SH-SY5Y (cell line): Measurements from ENCODE around the gene ATP5F1C.

Experiments
- GATA2 ChIP-seq: IDR thresholded peaks from 2 replicates; pipeline ENCODE4 v1.6.1; 2011; ENCODE audit warnings: mild to moderate bottlenecking, low read depth, low read length
- GATA3 ChIP-seq: IDR thresholded peaks from 2 replicates; pipeline ENCODE4 v1.6.1; 2011; ENCODE audit warnings: low read depth, mild to moderate bottlenecking, low read length, moderate library complexity

Gene ATP5F1C

DNA sequence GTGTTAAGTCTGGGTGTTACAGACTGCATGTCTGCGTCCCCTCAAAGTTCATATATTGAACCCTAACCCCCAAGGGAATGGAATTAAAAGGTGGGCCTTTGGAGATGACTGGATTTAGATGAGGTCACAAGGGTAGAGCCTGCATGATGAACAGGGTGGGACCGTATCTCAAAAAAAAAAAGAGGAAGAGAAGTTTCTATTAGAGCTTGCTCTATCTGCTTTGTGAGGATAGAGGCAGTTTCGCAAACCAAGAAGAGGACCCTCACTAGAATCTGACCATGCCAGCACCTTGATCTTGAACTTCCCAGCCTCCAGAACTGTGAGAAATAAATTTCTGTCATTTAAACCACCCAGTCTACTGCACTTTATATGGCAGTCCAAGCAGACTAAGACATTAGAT, 1.5 kb upstream of the ATP5F1C start:
- TF ChIP-seq GATA2 (no peak), GATA3 (no peak)

- no peak for TF ChIP-seq GATA2
- TF ChIP-seq GATA3, result no peak
These were observed 674 bp upstream of the ATP5F1C start for GRCh38 chr10:7787150-7787856.

GRCh38 chr10:7788639-7789286, 786 bp downstream of the ATP5F1C start:
- TF ChIP-seq GATA2 (no peak), GATA3 (no peak)

GRCh38 chr10:7789390-7789789, 1.4 kb downstream of the ATP5F1C start:
- TF ChIP-seq GATA2, result peak; percentile 84
- TF ChIP-seq GATA3, result peak; percentile 34; the same call in 1 of the 2 replicates

- TF ChIP-seq GATA3, result no peak
- TF ChIP-seq GATA2, result no peak
These were observed 4.6 kb downstream of the ATP5F1C start for GRCh38 chr10:7792541-7792940.

DNA sequence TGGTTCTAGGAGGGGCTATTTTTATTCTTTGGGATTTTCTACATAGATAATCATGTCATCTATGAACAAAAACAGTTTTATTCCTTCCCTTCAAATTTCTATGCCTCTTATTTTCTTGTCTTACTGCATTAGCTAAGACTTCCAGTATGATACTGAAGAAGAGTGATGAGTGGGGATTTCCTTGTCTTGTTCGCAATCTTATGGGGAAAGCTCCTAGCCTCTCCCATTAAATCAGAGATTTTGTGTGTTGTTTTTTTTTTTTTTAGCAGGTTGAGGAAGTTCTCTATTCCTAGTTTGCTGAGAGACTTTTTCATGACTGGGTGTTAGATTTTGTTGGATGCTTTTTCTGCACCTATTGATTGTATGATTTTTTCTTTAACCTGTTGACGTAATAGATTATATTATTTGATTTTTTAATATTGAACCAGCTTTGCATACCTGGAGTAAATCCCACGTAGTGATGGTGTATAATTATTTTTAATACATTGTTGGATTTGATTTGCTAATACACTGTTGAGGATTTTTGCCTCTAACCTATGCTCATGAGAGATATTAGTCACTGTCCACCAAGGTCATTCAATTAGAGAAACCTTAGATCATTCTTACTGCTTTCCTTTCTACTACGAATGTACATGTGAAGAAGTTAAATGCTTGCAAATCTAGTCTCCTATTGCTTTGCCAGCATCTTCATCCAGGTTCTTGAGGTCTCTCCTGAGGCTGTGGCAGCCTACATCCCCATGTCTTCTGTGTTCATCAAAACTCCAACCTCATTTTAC, 6.5 kb downstream of the ATP5F1C start:
- no peak for TF ChIP-seq GATA2
- TF ChIP-seq GATA3, result no peak

DNA sequence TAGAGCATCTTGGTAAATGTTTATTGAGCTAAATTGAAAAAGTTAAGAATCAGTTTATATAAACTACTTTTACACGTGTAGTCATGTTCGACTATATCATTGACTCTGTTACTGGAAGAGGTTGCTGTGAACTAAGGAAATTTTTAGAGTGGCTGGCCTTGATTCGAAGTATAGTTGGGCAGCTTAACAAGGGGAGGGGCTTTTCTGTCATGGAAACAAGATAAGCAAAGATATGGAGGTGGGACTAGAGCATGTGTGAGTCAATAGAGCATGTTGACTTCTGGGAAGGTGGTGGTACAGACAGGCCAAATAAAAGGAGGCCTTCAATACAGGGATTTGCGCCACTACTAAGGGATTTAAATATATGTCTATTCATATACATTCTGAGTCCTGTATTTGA, 7.6 kb downstream of the ATP5F1C start:
- TF ChIP-seq GATA2 (no peak), GATA3 (no peak)

DNA sequence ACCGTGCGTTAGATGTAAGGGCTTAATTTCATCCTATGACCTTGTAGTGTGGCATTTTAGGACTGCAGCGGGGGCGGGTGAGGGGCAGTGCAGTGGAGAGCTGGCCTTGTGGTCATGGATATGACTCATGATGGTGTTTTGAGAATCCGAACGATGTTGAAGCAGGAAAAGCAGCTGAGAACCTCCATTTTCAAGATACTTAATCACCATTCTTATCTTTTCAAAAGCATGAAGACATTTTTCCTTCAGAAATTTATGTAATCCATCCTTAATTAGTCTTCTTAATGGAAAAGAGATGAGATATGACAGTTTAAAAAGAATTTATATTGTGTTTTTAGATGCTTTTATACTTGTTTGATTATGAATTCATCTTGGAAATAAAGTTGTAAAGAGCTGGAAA, 9.6 kb downstream of the ATP5F1C start:
- no peak for TF ChIP-seq GATA2
- TF ChIP-seq GATA3, result no peak

- TF ChIP-seq GATA2 (no peak), GATA3 (no peak)
These were observed 14.6 kb downstream of the ATP5F1C start for GRCh38 chr10:7802606-7803005.

DNA sequence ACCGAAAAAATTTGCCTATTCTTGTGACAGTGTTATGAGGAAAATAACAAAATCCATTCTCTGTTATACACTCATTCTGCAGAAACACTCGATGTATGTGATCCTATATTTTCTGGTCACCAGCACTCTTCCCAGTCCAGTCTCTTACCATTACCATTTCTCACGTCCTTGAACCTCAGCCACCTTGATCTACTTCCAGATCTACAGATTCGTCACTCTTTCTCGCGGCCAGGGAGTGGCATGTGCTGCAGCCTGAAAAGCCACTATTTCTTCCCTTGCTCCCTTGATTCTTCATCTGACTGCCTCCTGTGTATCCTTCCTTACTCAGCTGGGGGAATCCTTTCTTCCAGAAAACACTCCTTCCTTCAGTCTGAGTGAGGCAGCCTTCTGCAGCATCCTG, 16.2 kb downstream of the ATP5F1C start:
- TF ChIP-seq GATA2 (no peak), GATA3 (no peak)

GRCh38 chr10:7804741-7805140, 16.8 kb downstream of the ATP5F1C start:
- TF ChIP-seq GATA2 (no peak), GATA3 (no peak)

DNA sequence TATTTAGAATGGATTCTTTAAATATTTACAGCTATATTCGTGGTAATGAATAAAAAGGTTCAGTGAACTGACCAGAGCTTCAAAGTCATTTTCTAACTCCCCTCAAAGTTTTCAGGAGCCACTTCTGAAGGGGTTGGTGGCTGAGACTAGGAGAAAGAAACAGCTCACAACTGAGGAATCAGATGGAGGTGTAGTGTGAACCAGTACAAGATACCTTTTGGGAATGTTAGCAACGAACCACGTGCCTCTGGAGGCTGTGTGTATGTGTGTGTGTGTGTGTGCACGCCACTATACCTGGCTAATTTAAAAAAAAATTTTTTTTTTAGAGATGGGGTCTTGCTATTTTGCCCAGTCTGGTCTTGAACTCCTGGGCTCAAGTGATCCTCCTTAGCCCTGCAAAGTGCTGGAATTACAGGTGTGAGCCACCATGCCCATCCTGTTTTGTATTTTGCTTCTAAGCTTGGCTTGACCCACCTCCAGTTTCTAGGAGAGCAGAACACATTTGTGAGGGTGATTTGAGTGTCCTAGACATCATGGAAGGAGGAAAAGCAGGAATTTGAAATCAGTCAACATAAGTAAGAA, 20.8 kb downstream of the ATP5F1C start:
- TF ChIP-seq GATA2 (no peak), GATA3 (no peak)

GRCh38 chr10:7810443-7810842, 22.5 kb downstream of the ATP5F1C start:
- TF ChIP-seq GATA3, result no peak
- no peak for TF ChIP-seq GATA2

DNA sequence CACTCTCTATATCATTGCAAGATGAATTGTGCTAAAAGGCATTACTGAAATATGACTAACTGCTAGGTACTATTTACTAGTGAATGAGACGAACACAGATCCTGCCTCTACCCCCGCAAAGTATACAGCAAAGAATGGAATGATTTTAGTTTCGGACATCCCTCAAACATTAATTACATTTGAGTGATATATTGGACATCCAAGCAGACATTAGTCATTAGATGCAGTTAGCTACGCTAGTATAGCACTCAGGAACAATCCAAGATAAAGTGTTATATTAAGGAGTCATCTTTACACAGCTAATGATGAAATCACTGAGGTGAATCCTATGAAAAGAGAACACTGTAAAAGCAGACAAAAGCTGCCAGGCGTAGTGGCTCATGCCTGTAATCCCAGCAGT, 23.0 kb downstream of the ATP5F1C start:
- TF ChIP-seq GATA2, result no peak
- TF ChIP-seq GATA3, result no peak
